Parathyroid adenoma (tissue), 2 donors: Measurements from ENCODE around the gene ARL9.

ENCODE experiments used
- H2AFZ ChIP-seq: fragments of 300-600 bp; sonication (generic); one replicate; pipeline ENCODE4 v1.7.0; 2017; ENCODE audit warnings: antibody characterized with exemption, mild to moderate bottlenecking
- H3K27ac ChIP-seq: fragments of 300-600 bp; sonication (generic); one replicate; pipeline ENCODE4 v1.7.0; 2017
- H3K27me3 ChIP-seq: fragments of 300-600 bp; sonication (generic); one replicate; pipeline ENCODE4 v1.7.0; 2017; ENCODE audit warnings: low read length; ENCODE audit not compliant: control insufficient read depth, insufficient read depth
- H3K36me3 ChIP-seq: fragments of 300-600 bp; sonication (generic); one replicate; pipeline ENCODE4 v1.7.0; 2017; ENCODE audit warnings: low read length; ENCODE audit not compliant: control insufficient read depth, insufficient read depth
- H3K4me1 ChIP-seq: fragments of 300-600 bp; sonication (generic); one replicate; pipeline ENCODE4 v1.7.0; 2017; ENCODE audit warnings: control low read depth
- H3K4me2 ChIP-seq: fragments of 300-600 bp; sonication (generic); one replicate; pipeline ENCODE4 v1.7.0; 2017; ENCODE audit warnings: low read length
- H3K4me3 ChIP-seq: fragments of 300-600 bp; sonication (generic); one replicate; pipeline ENCODE4 v1.7.0; 2017; ENCODE audit warnings: low read depth, low read length
- H3K79me2 ChIP-seq: fragments of 300-600 bp; sonication (generic); one replicate; pipeline ENCODE4 v1.7.0; 2017; ENCODE audit warnings: control low read depth
- H3K9ac ChIP-seq: fragments of 300-600 bp; sonication (generic); one replicate; pipeline ENCODE4 v1.7.0; 2017; ENCODE audit warnings: mild to moderate bottlenecking
- H3K9me3 ChIP-seq: fragments of 300-600 bp; sonication (generic); one replicate; pipeline ENCODE4 v1.7.0; 2017; ENCODE audit warnings: low read length; ENCODE audit not compliant: control insufficient read depth
- CTCF ChIP-seq: fragments of 300-600 bp; sonication (generic); IDR thresholded peaks from one replicate; pipeline ENCODE4 v1.7.0; 2017; ENCODE audit warnings: antibody characterized with exemption, mild to moderate bottlenecking
- donor health status: primary hyperparathyroidism.

ARL9 gene

GRCh38 chr4:56537147-56537546 lies 31.6 kb downstream of the ARL9 start:
- no peak overlapping the region for H3K4me2 ChIP-seq
- no peak for TF ChIP-seq CTCF
- no peak overlapping the region for H3K27ac ChIP-seq
- no peaks in the 10 kb centered on the region for H3K9me3 ChIP-seq
- H3K36me3 ChIP-seq, result no peaks in the 10 kb centered on the region
- H3K27me3 ChIP-seq, result no peaks in the 10 kb centered on the region
- no peak overlapping the region for H3K4me3 ChIP-seq
- no peaks in the 10 kb centered on the region for H3K4me1 ChIP-seq
- H2AFZ ChIP-seq, result no peak overlapping the region
- no peaks in the 10 kb centered on the region for H3K79me2 ChIP-seq
- H3K9ac ChIP-seq, result no peak overlapping the region

- H3K27me3 ChIP-seq, result no peaks in the 10 kb centered on the region
- H3K9me3 ChIP-seq, result no peaks in the 10 kb centered on the region
- no peak overlapping the region for H3K4me3 ChIP-seq
- no peak overlapping the region for H3K4me2 ChIP-seq
- H3K79me2 ChIP-seq, result no peaks in the 10 kb centered on the region
- H3K36me3 ChIP-seq, result peaks cover 3% of the 10 kb centered on the region
- H3K4me1 ChIP-seq, result no peaks in the 10 kb centered on the region
- H2AFZ ChIP-seq, result no peak overlapping the region
- H3K9ac ChIP-seq, result no peak overlapping the region
- no peak for TF ChIP-seq CTCF
- no peak overlapping the region for H3K27ac ChIP-seq
Measured at GRCh38 chr4:56540826-56541225, 35.2 kb downstream of the ARL9 start.

- H2AFZ ChIP-seq, result peak overlapping the region; percentile 89
- no peak overlapping the region for H3K27ac ChIP-seq
- no peaks in the 10 kb centered on the region for H3K79me2 ChIP-seq
- TF ChIP-seq CTCF, result peak; percentile 89
- H3K27me3 ChIP-seq, result no peaks in the 10 kb centered on the region
- H3K9ac ChIP-seq, result no peak overlapping the region
- H3K9me3 ChIP-seq, result no peaks in the 10 kb centered on the region
- H3K4me2 ChIP-seq, result peak overlapping the region; percentile 85
- peaks cover 3% of the 10 kb centered on the region for H3K36me3 ChIP-seq
- peak overlapping the region; percentile 41 for H3K4me3 ChIP-seq
- H3K4me1 ChIP-seq, result no peaks in the 10 kb centered on the region
Measured at GRCh38 chr4:56544573-56545131, 39.1 kb downstream of the ARL9 start.

- H3K36me3 ChIP-seq, result no peaks in the 10 kb centered on the region
- H3K27ac ChIP-seq, result no peak overlapping the region
- H3K4me3 ChIP-seq, result no peak overlapping the region
- H3K9ac ChIP-seq, result no peak overlapping the region
- H3K4me1 ChIP-seq, result no peaks in the 10 kb centered on the region
- H3K4me2 ChIP-seq, result no peak overlapping the region
- no peaks in the 10 kb centered on the region for H3K79me2 ChIP-seq
- no peak for TF ChIP-seq CTCF
- no peaks in the 10 kb centered on the region for H3K27me3 ChIP-seq
- no peaks in the 10 kb centered on the region for H3K9me3 ChIP-seq
- no peak overlapping the region for H2AFZ ChIP-seq
Measured at GRCh38 chr4:56550642-56551041, 45.1 kb downstream of the ARL9 start.

GRCh38 chr4:56551516-56551915 lies 45.9 kb downstream of the ARL9 start:
- Histone ChIP-seq H2AFZ (no peak overlapping the region), H3K4me2 (no peak overlapping the region), H3K4me3 (no peak overlapping the region)

More at GRCh38 chr4:56551516-56551915, 45.9 kb downstream of the ARL9 start:
- Histone ChIP-seq H3K79me2 (no peaks in the 10 kb centered on the region), H3K27ac (no peak overlapping the region), H3K36me3 (no peaks in the 10 kb centered on the region), H3K27me3 (no peaks in the 10 kb centered on the region), H3K9ac (no peak overlapping the region), H3K9me3 (no peaks in the 10 kb centered on the region), H3K4me1 (no peaks in the 10 kb centered on the region)
- no peak for TF ChIP-seq CTCF
